GM21381 (cell line): ENCODE results near the gene SYT8.
"Not testable (repeated sequence)": the region's sequence is repeated elsewhere in the genome, so short reads cannot be mapped to it uniquely, and the experiment has no call there.

ENCODE experiments used
- ATAC-seq: cut with Tn5 transposase; IDR thresholded peaks from one replicate; pipeline ENCODE4 v1.9.1; 2021; ENCODE audit warnings: mild to moderate bottlenecking, moderate library complexity; ENCODE audit not compliant: unreplicated experiment

The SYT8 gene

DNA sequence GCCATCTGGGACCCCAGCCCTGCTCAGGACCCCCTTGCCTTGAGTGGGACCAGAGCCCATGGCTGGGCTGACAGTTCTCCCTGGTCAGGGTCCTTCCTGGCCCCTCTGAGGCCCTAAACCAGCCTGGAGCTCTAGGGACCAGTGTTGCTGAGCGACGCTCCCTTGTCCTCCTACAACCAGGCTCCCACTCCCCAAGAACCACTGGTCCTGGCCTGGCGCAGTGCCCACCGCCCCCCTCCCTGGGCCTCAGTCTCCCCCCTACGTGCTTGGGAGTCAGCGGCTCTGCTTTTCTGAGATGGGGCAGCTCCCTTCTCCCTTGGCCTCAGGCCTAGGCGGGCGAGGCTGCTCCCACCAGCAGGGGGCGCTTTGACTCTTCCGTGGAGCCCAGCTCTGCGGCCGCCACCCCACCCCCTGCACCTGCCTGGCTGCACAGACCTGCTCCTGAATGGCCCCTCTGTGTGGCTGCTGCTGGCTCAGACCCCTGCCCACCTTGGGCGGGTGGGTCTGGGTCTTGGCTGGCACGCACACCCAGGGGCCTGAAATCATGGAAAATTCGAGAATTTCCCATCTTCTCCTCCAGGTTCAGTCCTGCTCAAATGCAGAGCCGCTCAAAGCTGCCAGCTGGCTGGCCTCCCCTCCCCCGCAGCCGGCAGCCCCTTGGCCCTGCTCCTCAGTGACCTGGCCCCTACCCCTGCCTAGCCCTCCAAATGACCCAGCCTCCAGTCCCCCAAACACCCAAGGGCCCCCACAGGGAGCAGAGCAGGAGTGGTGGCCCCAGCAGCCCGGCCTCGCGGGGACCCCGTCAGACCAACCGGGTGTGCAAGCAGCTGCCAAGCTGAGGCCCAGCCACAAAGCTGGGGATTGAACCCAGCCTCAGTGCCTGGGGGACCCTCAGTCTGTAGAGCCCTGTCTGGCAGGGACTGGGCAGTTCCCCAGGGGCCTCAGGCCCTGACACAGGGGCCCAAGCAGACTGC is 47.8 kb downstream of the SYT8 start:
- no peak for ATAC-seq

DNA sequence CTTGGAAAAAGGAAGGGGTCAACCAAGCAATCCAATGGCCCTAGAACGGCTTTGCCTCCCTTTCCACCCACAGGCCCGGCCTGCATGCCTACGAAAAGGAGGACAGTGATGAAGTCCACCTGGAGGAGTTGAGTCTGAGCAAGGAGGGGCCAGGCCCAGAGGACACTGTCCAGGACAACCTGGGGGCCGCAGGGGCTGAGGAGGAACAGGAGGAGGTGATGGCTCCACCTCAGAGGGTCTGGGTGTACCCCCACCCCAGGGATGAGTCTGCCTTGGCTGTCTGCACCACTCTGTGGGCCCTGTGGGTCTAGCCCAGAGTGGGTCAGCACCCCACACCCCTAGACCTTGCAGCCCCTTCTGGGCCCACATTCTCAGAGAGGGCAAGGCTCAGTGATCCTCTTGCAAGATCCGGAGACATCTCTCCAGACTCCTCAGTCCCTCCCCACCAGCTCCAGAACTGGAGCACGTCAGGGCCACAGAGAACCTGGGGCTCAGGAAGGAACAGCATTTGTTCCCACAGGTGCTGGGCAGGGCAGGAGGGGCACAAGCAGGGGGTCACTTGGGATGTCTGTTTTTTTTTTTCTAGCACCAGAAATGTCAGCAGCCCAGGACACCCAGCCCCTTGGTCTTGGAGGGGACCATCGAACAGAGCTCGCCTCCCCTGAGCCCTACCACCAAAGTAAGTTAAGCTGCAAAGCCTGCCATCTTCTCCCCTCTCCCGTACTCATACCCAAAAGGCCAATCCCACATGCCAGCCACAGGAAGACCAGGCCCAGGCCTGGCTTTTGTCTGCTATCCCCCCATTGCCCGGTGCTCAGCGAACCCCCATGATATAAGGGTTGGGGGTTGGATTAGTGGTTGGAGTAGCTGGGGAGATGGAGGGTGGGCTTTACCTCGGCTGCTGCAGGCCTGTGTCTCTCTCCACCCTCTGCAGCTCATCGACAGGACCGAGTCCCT is 48.8 kb downstream of the SYT8 start:
- ATAC-seq, result no peak

DNA sequence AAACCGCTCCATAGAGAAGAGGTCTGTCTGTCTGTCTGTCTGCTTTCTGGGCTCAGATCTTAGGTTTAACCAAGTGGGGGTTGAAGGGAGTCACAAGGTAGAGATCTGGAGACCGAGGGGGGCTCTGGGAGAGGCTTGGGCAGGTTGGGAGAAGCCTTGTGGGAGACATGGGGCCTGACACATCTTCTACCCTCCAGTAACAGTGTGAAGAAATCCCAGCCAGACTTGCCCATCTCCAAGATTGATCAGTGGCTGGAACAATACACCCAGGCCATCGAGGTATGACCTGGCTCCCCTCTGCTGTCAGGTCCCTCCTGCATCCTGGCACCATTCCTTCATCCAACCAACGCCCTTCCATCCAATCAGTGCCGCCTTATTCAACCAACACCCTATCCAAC is 49.5 kb downstream of the SYT8 start:
- no peak for ATAC-seq

DNA sequence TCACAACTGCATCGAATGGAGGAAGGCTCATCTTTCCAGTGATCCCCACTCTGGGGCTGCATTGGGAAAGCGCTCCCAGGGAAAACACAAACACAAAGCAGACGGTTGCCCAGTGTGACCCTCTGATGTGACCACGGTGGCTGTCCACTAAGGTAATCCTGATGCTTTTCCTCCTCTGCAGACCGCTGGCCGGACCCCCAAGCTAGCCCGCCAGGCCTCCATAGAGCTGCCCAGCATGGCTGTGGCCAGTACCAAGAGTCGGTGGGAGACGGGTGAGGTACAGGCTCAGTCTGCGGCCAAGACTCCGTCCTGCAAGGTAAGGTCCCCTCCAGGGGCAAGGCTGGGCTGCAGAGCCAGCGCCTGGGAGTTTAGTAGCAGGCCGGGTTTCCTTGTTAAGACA is 51.8 kb downstream of the SYT8 start:
- ATAC-seq, result not testable (repeated sequence)
